ENCODE measurements around the gene HOXB6.

Gene HOXB6

DNA sequence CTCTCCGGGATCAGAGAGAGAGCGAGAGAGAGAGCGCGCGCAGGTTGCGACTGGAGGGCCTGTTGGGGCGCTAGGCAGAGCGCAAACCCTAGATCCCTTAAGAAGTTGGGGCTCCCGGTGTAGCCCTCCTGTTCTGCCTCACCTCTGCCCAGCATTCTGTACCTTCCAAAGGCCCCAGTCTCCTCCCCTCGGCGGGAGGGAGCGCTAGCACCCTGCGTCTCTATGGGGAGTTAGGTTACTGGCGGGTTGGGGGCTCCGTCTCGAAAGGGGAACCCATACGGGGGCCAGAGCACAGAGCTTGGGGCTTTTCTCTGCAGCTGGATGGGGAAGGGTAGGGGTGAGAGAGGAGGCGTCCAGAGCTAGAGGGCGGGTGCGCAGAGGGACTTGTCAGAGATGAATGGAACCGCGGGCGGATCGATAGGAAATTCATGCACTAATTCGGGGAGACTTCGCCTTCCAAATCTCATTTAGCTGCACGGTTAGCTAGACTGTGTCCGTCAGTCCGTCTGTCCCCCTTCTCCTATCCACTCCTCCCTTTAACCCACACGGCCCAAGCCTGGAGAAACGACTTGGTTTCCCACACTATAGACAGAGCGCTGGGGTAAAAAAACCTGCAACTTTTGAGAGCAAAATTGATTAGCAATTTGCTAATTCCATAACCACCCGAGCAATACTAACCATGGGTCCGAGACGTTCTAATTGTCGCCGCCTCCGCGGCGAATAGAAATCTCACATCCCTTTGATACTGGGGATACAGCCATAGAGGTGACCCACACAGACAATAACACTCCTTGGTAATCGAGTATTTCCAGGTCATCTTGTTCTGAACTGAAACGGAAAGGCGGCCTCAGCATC is 25.9 kb downstream of the HOXB6 start:
- no peak for DNase-seq (ENCODE audit: low read depth)

DNA sequence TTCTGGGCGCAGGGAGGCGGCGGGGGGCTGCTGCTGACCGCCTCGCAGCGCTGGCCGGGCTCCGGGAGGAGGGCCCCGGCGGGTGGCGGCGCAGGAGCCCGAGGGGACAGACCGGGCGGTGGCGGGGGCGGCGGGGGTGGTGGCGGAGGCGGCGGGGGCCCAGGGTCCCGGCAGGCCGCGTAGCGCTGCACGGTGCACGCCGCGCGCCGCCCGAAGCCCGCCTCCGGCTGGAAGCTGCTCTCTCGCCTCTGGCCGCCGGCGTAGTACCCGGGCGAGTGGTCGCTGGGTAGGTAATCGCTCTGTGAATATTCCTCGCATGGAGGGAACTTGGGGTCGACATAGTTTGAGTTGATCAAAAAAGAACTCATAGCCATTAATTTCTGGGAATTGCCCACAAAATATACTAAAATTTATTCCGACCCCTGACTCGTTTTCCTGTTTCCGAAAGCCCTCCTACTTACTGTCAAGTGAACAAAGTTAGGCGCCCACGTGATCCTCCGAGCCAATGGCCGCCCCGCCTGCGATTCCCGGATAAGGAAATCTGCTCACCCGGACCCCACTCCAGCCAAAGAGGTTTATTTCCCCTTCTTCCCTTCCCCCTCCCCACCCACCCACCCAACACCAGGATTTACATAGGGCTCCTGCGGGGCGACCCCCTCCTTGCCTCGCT is 26.7 kb downstream of the HOXB6 start, which contains the start of gene HOXB4:
HOXB4 (minus strand) TSS at position 405 of the 670 bp plus-strand sequence; CDS start at position 374, 31 bp downstream.
- no peak for DNase-seq (ENCODE audit: low read depth)

DNA sequence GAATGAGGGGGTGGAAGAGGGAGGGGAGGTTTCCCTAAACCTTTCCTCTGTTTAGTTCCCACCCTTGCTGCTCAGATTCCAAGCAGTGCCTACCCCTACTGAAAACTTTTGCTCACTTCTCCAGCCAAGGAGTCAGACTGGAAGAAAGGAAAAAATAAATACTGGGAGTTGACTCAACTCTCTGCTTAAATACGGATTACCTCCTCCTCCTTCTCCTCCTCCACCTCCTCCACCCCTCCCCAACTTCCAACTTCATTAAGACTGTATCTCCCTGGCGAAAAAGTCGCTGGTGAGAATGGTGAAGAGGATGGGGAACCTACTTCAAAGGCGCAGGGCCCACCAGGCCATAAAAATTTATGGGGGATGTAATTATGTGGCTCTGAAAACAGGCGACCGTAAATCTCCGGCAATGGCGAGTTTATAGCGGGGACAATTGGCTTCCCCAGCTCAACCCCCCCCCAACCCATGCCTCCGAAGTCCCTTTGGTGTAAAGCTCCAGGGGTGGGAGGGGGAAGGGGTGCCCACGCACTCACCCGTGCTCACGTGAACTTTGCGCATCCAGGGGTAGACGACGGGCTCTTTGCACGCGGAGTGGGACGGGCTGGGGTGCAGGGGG is 27.3 kb downstream of the HOXB6 start:
- no peak for DNase-seq (ENCODE audit: low read depth)

DNA sequence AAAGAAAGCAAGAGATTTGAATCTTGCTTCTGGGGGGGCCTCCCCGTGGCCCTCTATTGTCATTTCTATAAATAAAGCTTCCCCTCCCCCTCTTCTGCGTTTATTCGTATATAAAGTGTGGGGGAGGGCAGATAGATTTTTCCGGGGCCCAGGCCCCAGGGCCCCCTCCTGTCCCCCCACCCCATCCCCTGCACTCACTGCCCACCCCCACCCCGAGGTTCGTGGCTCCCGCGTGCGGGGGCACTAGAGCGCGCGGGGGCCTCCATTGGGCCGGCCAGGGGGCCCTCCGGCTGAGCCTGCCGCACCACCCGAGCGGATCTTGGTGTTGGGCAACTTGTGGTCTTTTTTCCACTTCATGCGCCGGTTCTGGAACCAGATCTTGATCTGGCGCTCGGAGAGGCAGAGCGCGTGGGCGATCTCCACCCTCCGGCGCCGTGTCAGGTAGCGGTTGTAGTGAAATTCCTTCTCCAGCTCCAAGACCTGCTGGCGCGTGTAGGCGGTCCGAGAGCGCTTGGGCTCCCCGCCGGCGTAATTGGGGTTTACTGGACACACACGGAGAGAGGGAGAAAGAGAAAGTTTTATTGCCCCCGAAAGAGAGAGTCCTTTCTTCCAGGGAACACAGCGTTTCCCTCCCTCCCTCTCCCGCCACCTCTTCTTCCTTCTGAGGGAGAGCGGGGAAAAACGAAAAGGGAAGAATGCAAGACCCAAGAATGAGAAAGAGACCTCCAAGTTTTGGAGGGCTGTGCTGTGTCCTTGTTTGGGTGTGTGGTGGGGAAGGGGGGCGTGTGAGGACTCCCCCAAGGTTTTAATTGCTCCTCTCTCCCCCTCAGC is 28.1 kb downstream of the HOXB6 start:
- no peak for DNase-seq (ENCODE audit: low read depth)

DNA sequence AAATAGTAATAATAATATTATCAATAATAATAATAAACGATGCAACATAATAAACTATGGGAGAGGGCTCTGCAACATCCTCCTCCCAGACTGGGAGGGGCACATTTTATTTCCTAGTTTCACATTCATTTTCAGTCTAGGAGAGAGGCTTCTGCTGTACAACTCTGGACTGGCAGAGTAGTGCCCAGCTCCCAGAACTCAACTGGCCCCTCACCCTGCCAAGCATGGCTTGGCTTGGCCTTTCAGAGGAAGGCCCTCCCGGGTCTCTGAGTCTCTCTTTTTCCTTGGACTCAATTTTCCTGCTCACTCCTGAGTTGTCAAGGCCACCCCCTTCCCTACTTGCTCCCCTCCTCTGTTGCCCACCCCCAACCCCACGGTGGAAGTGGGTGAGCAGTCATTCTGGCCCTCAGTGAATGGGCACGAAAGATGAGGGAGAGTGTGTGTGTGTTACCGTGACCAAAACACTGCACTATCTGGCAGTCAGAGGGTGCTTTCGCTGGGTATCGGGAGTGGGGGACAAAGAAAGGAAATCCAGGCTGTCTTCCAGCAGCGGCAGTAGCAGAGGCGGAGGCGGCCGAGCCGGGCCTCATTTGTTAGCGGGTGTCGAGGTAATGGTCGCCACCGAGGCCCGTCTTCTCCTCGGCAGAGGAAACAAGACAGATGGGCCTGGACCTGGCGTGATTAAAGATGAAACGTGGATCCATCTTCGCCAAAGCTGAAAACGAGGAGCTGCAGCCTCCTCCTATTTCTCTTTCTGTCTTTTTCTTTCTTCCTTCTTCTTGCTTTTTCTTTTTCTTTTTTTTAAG is 28.9 kb downstream of the HOXB6 start:
- DNase-seq (ENCODE audit: low read depth) = no peak

DNA sequence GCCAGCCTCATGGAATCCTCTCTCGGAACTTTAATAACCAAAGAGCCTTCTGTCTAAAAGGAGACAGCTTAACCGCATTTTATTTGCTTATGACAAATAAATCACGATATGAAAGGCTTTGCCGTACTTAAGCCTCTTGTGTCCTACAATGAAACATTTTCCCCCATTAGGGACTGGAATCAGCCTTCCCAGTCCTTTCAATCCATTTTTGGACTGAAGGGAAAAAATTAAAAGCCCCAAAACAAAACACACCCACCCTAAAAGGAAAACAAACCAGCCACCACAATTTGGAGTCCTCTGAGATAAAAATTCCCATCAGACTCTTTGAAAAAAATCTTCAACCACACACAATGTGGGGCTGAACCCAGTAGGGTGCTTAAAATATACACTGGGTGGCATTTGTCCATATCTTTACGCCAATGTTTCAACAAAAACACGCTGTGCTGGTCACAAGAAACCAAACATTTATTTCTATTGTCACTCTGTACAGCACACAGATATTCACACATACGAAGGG is 29.7 kb downstream of the HOXB6 start:
- no peak for DNase-seq (ENCODE audit: low read depth)

DNA sequence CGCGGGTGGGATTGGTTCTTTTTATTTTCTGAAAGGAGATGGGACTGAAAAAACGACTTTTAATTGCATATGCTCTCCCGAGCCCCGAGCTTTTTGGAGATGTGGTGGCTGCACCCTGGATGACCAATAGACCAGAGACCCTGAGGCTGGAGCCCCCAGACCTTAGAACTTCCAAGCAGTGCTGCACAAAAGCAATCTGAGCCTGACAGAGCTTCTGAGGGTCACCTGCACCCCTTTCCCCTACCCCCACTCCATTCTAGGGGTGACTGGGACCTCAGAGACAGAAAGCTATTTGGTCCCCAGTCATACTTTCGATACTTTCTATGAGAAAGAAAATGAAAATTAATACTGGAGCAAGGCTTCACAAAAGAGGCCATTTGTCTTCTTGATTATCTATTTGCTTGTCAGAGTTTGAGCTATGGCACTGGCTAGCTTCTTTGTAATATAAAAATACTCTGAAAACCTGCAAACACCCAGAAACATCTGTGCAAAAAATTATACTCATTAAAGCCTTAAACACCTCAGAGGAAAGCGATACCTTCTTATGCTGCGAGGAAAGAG is 30.2 kb downstream of the HOXB6 start:
- no peak for DNase-seq (ENCODE audit: low read depth)

DNA sequence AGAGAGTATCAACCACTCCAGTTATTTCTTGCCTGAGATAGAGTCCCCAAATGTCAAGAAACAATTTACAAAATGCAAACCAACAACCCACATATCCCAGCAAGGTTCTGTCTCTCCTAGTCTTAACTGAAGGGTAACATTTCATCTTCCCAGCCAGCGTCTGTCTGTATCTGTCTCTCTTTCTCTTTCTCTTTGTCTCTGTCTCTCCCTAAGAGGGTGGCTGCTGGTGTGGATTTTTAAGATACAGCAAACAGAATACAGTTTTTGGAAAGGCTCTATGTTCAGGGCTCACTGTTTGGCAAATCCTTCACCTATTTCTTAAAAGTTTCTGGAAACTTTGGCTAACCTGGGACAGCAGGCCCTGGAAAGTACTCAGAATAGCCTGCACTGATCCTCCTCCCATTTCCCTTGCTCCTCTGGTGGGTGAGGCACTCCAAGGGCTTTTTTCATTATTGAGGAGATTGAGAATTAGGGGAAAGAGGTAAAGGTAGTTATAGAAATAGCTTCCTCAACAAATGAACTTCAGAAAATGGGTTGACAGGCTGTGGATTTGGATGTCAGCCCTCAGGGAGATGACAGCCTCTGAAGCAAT is 32.9 kb downstream of the HOXB6 start:
- no peak for DNase-seq (ENCODE audit: low read depth)

DNA sequence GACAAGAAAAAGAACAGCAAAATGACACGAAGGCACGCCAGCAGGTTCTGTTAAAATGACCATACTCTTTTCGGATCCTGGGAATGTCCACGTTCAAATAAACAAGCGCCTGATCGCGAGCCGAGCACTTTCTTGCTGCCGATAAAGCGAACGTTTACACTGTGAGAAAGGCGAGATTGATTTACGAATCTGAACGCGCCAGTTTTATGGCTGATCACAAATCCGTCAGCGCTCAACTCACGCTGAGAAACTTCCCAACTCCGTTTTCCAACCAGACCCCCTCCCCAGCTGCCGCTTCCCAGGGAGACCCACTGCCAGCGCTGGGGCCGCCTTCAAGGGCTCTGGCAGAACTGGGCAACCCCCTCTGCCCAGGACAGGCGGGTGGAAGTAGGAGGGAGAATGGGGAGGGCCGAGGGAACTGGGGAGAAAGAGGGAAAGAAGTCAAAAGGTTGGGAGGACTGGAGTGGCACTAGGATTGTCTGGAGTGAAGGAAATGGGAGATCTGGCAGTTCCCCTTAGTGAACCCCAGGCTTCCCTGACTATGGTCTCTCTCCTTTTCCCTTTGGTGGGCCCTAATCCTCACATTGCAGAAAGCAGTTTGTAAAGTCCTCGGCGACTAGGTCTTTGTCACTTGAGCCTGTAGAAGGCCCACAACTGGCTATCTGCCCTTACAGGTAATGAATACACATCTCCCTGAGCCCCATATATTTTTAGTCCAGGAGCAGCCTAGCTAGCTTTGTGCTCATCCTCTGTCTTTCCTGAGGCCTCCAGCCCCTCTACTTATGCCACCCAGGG is 33.6 kb downstream of the HOXB6 start:
- DNase-seq (ENCODE audit: low read depth) = no peak

DNA sequence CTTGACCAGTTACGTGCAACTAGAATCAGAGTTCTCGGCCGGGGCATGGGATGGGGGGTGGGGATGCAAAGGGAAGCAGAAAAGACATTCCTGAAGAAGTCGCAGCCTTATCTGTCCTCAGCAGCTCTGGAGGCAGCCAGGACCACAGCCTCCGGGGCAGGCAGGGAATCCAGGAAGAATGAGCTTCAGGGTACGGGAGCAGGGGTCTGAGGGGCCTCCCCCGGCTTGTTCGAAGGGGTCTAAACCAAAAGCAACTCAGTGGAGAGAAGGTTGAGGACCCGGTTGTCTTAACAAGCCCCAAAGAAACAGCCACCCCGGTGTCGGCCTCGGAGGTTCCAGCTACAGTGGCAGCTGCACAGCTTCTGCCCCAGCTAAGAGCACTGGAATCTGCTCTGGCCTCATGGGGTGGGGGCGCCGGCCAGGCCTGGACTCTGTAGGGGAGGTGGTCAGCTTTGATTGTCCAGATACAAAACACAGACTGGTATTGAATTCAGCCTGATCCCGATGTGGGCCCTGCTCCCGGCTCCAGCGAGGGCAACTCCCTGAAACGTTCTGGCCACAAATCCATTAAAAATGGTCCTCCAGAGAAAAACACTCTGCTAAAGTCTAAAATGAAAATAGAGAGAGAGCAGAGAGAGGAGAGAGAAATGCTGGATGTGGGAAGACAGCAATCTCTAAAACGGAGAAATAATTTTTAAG is 34.3 kb downstream of the HOXB6 start:
- DNase-seq (ENCODE audit: low read depth) = no peak

DNA sequence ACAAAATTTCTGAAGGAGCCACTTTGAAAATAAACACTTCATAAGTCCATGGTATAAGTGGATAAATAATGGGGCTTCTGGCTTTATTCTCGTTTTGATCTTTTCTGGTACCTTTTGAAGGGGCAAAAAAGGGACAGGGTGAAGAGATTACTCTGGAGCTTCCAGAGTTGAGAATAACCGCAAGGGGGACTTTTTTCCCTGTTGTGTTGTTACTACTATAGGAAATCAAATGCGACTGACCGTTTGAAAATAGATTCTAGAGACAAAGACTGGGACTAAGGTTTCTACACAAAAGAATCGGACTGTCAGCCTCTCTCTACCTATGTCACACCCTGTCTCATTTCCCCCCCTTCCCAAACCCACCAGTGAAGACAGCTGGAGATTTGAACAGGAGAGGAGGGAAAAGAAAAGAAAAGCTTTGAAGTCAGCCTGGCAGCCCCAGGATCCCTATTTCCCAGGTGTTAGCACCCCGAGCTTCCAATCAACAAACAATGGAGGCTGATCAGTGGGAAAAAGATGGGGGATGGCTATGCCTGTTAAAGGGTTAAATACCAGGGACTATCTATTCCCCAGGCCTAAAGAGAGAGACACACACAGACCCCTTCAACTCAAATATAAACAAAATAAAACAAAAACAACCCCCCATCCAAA is 35.0 kb downstream of the HOXB6 start:
- DNase-seq (ENCODE audit: low read depth) = no peak

DNA sequence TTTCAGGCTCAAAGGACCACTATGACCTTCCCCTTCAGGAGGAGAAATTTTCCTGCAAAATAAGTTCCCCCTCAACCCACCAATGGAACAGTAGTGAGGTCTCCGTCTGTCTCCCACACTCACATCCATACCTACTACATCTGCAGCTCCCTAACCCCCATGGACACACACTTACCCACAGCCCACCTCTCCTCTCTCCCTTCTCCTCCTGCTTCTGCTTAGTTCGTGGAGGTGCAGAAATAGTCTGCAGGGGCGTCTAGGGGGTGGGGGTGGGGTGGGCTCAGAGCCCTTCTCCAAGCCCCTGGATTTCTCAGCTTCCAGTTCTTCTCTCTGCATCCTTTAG is 35.6 kb downstream of the HOXB6 start:
- DNase-seq (ENCODE audit: low read depth) = no peak

DNA sequence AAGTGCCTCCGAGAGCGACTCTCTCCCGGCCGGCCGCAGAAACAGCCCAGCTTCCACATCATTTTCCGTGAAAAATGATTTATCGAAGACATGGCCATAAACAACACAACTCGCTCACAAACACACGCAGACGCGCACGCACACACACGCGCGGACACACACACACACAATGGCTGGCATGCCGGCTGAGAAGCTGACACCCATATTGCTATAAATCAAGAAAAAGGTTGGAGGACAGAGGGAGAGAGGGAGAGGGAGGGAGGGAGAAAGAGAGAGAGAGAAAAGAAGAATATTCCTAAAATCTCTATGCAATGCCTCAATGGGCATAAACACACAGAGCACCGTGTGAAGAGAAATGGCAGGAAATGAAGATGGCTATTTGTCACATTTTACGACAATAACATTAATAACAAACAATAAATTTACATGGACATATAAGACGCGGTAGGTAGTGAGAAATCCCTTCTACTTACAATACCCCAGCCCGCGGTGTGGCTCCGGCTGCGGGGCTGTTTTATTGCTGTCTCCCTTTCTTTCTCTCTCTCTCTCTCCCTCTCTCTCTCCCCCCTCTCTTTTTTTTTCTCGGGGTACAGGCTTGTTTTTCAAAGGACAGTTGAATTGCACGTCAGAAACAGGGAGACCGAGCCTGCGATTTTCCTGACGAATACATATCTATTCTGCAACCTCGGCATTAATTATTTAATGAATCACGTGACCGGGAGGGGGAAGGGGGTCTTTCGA is 36.1 kb downstream of the HOXB6 start:
- no peak for DNase-seq (ENCODE audit: low read depth)

DNA sequence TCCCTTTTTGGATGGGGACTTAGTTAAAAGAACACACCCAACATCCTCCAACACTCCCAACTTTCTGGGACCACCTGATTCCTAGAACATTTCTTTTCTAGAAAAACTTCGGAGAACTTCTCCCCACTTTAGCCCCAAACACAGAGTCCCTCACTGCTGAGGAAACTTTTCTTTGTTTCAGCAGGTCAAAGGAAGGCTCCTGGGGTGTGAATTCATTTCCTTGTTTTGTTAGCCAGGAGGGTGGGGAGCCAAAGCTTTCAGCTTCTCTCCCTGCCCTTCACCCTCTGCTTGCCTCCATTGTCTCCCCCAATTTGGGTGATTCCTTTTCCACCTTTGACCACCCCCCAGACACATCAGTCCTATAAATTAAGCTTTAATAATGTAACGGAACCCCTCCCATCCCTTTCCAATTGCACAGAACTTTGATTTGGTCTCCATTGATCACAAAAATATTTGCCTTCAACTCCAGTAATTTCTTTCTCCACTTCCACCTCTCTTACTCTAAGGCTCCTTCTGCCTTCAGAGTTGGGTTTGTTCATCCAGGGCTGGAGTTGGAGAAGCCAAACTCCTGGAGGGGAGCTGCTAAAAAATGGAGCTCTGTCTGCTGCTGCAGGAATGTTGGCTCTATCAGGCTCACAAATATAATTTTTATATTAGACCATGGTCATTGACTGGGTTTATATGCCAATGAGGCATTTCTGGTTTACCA is 37.0 kb downstream of the HOXB6 start:
- DNase-seq (ENCODE audit: low read depth) = no peak

DNA sequence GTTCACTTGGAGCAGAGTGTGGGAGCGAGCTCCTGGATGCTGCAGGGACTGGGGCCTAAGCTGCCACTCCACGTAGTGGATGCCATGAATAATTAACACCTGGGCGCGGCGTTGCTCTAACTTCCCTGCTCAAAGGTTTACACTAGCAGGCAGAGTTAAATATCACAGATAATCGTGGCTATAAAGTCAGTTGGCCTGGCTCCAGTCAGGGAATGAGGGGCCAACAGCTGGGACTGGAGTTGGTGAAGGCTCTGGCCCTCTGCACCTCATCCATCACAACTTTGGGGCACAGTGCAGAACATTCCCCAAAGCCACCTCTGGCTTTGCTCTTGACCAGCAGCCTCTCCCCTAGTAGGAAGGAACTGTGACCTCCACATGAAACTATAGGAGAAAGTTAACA is 37.6 kb downstream of the HOXB6 start:
- no peak for DNase-seq (ENCODE audit: low read depth)

DNA sequence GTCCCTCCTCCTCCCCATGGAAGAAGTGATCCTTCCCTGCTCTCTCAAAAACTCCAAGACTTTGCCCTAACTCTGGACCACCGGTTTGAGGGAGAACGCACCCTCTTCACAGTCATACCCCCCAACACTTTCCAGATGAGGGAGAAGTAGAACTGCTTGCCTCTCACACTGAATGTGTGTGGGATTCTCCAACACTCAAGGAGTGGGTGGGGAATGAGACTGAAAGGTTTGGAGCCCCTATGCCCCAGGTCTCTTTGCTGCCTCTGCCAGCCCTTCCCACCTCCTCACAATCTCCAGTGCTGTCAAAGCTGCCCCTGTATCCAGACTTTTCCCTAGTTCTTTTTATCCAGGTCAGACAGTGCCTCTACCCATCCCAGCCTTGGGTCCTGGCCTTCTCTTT is 38.1 kb downstream of the HOXB6 start:
- no peak for DNase-seq (ENCODE audit: low read depth)

Data from fibroblast of the conjunctiva (primary cell).